ENCODE data around the gene CBFA2T2.
"Not testable (repeated sequence)": the region's sequence is repeated elsewhere in the genome, so short reads cannot be mapped to it uniquely, and the experiment has no call there.

Gene CBFA2T2

GRCh38 chr20:33583143-33583542, 93.2 kb downstream of the CBFA2T2 start:
- no peak for DNase-seq

DNA sequence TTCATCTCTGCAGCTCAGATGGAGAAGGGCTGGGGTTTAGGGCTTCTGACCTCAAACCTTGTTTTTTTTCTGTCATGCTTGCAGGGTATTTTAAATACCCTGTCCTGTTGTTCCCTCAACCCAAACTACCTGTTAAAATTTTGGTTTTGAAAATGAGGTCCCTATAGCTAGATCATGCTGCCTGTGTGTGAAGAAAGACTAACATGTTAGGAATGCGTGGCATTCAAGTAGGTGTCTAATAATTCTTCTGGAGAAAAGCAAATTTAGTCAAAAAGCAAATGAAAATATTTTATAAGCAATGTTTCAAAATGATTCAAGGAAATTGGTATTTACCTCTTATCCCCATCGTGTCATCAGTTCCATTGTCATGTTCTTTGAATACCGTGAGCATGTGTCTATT, 95.1 kb downstream of the CBFA2T2 start:
- DNase-seq = no peak

DNA sequence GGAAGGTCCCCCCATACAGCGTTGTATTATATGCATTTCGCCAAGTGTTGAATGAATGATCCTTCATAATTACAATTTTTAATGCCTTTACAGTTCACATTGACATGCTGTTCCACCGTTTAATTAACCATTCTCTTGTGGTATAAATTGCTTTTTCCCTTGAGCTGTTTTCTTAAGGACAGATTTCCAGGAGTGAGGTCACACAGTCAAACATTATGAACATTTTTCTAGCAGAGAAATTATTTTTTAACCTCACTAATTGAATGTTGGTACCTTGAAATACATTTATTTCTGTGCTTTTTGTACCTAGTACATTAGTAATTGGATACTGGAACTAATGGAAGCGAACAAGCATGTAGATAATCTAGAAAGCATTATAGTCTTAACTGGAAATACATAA, 95.5 kb downstream of the CBFA2T2 start:
- DNase-seq = no peak

GRCh38 chr20:33589059-33589458, 99.2 kb downstream of the CBFA2T2 start:
- no peak for DNase-seq

GRCh38 chr20:33591901-33592300, 102.0 kb downstream of the CBFA2T2 start:
- not testable (repeated sequence) for DNase-seq

- no peak for DNase-seq
Observed at GRCh38 chr20:33594743-33595142, 104.8 kb downstream of the CBFA2T2 start.

GRCh38 chr20:33600414-33600813, 110.5 kb downstream of the CBFA2T2 start:
- no peak for DNase-seq

DNA sequence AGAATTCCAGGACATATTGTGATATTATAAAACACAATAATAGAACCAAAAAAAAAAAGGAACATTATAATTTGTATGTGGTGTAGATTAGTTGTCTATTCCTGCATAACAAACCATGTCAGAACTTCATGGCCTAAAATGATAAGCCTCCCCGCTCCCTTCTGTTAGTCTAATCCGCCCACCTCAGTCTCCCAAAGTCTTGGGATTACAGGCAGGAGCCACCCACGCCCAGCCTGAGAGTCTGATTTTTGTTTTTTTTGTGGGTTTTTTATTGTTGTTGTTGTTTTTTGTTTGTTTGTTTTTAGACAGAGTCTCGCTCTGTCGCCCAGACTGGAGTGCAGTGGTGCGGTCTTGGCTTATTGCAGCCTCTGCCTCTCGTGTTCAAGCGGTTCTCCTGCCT, 111.1 kb downstream of the CBFA2T2 start:
- no peak for DNase-seq

DNA sequence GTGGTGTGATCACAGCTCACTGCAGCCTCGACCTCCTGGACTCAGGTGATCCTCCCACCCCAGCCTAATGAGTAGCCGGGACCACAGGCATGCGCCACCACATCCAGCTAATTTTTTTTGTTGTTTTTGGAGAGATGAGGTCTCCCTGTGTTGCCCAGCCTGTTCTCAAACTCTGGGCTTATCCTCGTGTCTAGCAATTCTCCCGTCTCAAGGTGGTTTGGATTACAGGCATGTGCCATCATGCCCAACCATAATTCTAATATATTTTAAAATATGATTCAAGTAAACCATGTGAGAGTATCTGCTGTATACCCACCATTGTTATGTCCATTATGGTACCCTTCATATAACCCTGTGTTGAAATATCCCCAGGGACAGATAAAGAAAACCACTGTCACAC, 112.0 kb downstream of the CBFA2T2 start:
- no peak for DNase-seq

DNA sequence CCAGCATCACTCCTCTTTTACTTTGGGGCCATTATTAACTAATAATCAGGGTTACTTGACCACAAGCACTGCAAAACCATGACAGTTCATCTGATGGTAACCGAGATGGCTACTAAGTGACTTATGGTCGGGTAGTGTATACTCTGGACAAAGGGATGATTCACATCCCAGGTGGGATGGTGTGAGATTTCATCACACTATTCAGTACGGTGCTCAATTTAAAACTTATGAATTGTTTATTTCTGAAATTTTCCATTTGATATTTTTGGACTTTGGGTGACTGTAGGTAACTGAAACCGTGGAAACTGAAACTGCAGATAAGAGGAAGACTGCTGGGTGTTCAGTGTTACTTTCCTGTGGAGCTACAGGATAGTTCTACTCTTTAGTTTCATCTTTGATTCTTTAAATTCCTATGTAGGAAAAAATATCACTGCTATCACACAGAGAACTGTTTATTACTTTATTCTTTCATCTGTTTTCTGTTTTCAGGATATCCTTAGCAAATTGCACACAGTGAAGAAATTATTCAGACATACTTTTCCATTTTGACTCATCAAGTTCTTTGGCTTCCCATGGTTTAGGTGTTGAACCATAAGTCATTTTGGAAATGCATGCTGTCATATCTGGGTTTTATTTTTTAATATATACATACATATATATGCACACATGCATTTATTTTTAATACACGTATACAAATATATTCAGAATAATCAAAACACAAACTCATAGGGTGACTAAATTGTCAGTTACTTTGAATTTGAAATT, 113.1 kb downstream of the CBFA2T2 start:
- DNase-seq = no peak

GRCh38 chr20:33604084-33604990, 114.4 kb downstream of the CBFA2T2 start:
- DNase-seq = no peak

DNA sequence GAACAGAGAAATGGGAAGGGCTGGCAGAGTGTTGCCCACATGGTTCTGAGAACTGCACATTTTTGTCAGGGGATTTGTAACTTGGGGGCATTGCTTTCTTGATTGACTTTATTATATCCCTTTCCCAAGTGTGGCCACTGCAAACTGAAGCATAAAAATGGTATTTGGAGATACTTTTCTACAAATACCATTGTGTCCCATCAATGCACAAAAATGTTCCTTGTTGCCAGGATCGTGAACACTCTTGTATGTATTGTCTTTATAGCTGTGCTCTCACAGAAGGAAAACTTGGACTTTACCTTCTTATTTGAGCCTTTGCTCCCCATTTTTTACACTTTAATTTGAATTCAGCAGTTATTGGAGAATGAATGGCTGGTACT, 115.1 kb downstream of the CBFA2T2 start:
- DNase-seq = no peak

DNA sequence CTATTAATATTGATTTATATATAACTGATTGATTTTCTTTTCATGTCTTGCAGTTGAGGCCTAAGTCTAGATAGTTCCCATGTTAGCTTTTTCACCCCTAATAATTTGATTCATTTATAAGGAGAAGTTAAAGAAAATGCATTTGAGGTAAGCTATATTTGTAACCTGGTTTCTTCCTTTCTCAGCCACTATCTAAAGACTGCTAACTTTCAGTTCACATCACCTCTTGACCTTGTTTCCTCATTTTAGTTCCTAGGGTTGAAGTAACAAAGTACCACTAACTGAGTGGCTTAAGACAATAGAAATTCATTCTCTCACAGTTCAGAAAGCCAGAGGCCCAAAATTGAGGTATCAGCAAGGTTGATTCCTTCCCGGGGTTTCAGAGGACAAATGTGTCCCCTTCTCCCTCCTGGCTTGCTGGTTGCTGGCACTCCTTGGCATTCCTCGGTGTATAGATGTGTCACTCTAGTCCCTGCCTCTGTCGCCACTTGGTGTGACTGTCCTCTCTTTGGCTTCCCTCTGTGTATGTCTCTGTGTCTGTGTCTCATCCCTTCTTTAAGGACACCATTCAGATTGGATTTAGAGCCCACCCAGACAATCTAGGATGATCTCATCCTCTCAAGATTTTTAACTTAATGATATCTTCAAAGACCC, 116.3 kb downstream of the CBFA2T2 start:
- no peak for DNase-seq

DNA sequence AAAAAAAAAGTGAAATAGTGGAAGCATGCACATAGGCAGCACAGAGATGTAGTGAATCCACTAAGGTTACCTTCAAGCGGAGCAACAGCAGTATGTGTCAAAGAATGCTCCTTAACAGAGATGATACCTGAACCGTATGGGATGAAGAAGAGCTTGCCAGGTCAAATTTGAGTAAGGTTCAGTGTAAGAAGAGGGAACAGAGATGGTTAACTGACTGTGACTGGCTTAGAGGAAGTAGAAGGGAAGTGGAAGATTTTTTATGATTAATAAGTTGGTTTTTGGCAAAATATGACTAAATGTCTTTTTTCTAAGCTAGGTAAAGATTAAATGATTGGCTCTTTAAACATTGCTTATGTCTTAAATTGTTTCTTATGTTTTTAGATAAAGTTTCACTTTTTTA, 119.6 kb downstream of the CBFA2T2 start:
- DNase-seq = no peak

DNA sequence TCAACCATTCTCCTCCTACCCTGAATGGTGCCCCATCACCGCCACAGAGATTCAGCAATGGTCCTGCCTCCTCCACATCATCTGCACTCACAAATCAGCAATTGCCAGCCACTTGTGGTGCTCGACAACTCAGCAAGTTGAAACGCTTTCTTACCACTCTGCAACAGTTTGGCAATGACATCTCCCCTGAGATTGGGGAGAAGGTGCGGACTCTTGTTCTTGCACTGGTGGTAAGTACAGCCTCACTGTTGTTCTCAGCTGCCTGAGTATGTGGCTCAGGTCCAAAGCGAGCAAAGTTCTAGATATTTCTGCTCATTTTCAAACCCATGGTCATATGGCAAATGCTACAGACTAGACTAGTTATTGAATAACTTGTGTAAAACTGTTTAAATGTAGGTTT, 121.2 kb downstream of the CBFA2T2 start:
- DNase-seq = no peak

- no peak for DNase-seq
Observed at GRCh38 chr20:33612001-33612400, 122.1 kb downstream of the CBFA2T2 start.

DNA sequence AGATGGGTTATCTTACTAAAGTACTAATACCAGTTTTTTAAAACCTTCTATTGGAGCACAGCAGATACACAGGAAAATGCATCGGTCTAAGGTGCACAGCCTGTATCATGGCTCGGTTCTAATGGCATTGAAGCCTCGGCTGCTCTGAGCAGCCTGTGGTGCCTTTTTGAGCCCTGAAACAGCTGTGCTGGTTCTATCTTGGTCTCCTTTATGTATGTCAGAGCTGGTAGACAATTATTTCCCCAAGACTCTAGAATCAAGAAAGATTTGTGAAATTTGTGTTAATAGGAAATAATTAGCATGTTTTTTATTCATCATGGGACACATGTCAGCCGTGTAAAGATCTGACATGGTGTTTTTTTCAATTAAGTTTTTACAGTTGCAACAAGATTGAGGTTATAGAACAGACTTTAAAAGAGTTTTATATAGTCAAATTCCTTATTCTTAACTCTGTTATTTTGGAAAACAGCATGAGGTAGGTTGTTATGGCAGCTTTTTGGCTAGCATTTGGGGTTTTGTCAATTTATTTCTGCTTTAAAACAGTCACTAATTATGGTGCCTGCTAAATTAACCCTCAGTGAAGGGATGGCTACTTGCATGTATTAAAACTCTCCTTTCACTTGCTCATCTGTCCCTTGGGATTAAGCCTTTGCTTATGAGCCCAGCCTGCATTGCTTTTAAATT, 132.0 kb downstream of the CBFA2T2 start:
- DNase-seq = no peak

- DNase-seq = no peak
Observed at GRCh38 chr20:33622705-33623365, 132.9 kb downstream of the CBFA2T2 start.

- no peak for DNase-seq
Observed at GRCh38 chr20:33624399-33624798, 134.5 kb downstream of the CBFA2T2 start.

DNA sequence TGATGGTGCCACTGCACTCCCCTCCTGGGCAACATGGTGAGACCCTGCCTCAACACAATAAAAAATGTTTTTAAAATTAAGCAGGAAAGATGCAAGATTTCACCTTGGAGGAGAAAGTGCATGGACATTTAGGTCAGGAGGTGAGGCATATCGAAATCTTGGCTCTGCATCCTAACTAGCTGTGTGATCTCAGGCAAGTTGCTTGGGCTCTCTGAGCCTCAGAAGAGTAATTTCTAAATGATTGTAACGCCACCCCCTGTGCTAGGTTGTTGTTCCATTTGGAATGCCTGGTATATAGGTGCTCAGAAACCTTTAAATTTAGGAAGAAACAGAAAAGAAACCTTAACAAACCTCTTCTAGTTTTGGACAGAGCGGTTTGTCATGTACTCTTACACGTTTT, 136.3 kb downstream of the CBFA2T2 start:
- no peak for DNase-seq

DNA sequence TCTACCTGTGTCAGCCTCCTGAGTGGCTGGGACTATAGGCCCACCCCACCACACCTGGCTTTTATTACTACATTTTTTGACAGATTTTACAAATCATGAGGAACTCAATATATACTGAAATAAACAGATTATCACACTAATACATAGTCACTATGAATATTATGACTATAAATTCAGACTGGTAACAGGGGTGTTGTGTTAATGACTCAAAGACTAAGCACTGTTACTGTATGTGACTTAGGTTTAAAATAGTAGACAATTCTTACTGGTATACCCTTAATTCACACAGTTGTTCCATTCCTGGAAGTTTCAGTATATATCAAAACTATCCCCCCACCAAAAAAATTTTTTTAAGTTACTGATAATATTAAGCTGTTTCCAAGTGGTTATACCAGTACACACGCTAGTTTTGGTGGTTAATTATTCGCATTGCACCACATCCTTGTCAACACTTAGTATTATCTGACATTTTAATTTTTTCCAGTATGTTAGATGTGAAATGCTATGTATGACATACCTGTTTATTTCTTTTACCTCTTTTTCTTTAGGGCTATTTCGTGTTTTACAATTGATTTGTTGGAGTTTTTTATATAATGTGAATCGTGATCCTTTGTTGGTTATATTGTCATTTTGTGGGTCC, 137.8 kb downstream of the CBFA2T2 start:
- no peak for DNase-seq

DNA sequence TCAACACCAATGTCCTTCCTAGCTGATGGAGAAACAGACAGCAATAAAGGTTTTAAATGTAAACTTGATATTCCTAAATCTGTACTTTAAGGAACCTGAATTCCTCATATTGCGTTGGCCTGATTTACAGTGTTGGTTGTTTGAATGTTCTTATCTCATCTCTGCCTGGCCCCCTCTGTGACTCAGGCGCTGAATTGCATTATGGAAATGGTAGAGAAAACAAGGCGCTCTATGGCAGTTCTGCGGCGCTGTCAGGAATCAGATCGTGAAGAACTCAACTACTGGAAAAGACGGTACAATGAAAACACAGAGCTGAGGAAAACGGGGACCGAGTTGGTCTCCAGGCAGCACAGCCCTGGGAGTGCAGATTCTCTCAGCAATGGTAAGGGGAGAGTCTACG, 139.6 kb downstream of the CBFA2T2 start:
- no peak for DNase-seq
